Panc1 (cell line): ENCODE results near the gene TLK1.

Experiments
- POLR2AphosphoS5 ChIP-seq: IDR thresholded peaks from 2 replicates; pipeline ENCODE4 v1.6.1; 2012; ENCODE audit warnings: mild to moderate bottlenecking, low read depth, low read length, moderate library complexity
- TCF7L2 ChIP-seq: IDR thresholded peaks from 2 replicates; pipeline ENCODE4 v1.6.1; 2011; ENCODE audit warnings: mild to moderate bottlenecking, low read depth, low read length, inconsistent platforms

GRCh38 chr2:171046048-171046560, 114.6 kb downstream of the TLK1 start:
- TF ChIP-seq TCF7L2 (no peak), POLR2AphosphoS5 (no peak)
